Testis (tissue), 2 donors: Measurements from ENCODE around the gene PJA1.

Experiments
- CTCF ChIP-seq, 3 experiments: fragments of 450-650 bp in 2 of 3; fragments of 200-600 bp in 1 of 3; sonication (generic) in 1 of 3; IDR thresholded peaks; one replicate each; pipeline ENCODE4 v1.5.1; 2016 to 2019; ENCODE audit warnings: antibody characterized with exemption in 3 of 3, mild to moderate bottlenecking in 2 of 3, moderate library complexity in 1 of 3
- POLR2A ChIP-seq: fragments of 450-650 bp; IDR thresholded peaks from one replicate; pipeline ENCODE4 v1.6.1; 2017; ENCODE audit warnings: antibody characterized with exemption, mild to moderate bottlenecking, moderate library complexity

- TF ChIP-seq CTCF (IDR thresholded peaks at IDR 0.05) (no peak), POLR2A (no peak)
Measured at GRCh38 chrX:69189576-69190371, 24.5 kb upstream of the PJA1 start.
